Subcutaneous adipose tissue (tissue), 4 donors: Measurements from ENCODE around the gene CMC2. TPM values are rescaled to one million over a fixed set of nuclear protein-coding genes. Genes with fewer than 3 reads are reported as not detected.

ENCODE experiments used
- total RNA-seq, 4 donors: library from RNA; depleted of rRNA; stranded (reverse); fragments of >200 nt; gene quantifications; one replicate each; pipeline ENCODE4 v1.1.0, GENCODE V29; 2016
- TF ChIP-seq, protein P1 (sequence below): fragments of 450-650 bp; IDR thresholded peaks from one replicate; pipeline ENCODE4 v1.5.1; 2016; ENCODE audit warnings: low read depth, mild to moderate bottlenecking, control low read depth, antibody characterized with exemption, moderate library complexity

The CMC2 gene
- total RNA-seq, 4 donors from 2014 or later: 26.2 to 46.9 (median 36.3) TPM

DNA sequence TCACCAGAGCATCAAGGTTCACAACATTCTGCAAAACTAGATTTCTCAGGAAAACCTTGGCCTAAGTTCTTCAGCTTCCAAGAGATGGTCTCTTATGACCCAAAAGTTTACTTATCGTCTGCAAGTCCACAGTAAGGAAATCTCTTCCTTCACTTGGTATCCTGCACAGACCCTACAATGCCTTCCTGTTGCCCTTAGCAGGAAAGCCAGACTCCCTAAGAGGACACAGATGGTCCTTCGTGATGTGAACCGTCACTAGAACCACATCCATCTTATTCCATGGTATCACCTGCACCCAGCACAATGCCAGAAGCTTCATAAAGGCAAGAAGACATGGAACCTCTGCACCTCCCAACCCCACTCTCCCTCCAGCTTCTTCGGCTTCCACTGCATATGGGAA lies 34.1 kb downstream of the CMC2 start:
- TF ChIP-seq, protein P1, sequence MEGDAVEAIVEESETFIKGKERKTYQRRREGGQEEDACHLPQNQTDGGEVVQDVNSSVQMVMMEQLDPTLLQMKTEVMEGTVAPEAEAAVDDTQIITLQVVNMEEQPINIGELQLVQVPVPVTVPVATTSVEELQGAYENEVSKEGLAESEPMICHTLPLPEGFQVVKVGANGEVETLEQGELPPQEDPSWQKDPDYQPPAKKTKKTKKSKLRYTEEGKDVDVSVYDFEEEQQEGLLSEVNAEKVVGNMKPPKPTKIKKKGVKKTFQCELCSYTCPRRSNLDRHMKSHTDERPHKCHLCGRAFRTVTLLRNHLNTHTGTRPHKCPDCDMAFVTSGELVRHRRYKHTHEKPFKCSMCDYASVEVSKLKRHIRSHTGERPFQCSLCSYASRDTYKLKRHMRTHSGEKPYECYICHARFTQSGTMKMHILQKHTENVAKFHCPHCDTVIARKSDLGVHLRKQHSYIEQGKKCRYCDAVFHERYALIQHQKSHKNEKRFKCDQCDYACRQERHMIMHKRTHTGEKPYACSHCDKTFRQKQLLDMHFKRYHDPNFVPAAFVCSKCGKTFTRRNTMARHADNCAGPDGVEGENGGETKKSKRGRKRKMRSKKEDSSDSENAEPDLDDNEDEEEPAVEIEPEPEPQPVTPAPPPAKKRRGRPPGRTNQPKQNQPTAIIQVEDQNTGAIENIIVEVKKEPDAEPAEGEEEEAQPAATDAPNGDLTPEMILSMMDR: no peak

DNA sequence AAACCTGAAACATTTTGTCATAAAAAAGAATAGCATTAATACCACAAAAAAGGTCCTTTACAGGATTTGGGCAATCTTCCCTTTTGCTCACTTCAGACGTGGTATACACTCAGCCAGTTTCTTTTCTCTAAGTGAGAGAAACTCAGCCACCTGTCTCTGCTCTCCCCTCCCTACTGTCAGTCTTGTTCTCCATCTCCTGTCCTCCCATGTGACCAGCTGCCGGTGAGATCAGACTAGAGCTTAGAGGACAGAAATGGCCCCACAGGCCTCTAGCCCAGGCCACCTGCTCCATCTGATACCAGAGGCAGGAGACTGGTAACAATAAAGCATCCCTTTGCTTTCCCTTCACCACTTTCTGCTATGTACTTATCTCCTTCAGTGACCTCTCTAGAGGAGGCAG lies 34.9 kb downstream of the CMC2 start:
- TF ChIP-seq, protein P1: no peak

DNA sequence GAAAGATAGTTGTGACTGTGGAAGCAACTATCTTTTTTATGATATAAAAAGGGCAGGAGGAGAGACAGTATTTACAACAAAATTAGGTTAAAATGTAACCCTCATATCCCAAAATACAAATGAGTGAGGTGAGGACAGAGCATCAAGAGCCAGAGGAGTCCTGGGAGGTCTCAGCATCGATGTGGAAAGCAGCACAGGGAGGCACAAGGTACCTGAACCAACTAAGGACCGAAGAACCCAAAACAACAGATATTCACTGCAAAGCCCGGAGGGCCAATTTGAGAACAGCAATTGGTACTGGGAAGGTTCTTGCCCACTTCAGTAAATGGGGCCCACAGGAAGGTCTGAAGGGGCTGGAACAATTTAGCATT lies 37.6 kb downstream of the CMC2 start:
- TF ChIP-seq, protein P1: no peak

DNA sequence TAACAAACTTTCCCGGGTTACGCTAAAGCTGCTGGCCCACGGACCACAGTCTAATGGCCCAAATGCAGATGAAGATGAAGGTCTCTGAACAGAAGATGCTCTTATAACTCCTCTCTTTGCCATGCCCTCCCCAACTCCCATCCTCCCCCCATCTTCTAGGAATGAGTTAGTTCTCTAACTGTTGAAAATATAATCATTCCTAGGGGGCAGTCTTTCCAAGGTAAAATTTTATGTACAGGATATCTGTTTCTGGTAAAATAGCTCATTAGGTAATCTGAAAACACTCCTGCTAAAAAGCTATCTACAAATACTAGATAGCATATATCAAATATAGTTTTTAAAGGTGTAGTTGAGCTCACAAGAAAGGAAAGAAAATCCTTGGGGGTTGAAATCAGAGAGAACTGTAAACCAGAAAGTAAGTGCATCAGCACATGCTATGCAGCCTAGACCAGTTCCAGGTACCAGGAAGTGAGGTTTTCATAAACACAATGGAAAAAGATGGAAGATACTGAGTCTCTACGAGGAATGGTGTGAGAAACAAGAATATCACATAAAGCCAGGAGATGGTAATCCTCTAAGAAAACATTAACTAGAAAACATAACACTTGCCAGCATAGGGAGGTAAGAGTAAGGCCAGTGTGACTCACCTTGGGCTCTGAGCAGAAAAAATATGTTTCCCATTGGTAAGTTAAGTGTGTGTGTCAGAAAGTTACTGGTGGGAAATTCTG lies 38.1 kb downstream of the CMC2 start:
- TF ChIP-seq, protein P1: no peak

DNA sequence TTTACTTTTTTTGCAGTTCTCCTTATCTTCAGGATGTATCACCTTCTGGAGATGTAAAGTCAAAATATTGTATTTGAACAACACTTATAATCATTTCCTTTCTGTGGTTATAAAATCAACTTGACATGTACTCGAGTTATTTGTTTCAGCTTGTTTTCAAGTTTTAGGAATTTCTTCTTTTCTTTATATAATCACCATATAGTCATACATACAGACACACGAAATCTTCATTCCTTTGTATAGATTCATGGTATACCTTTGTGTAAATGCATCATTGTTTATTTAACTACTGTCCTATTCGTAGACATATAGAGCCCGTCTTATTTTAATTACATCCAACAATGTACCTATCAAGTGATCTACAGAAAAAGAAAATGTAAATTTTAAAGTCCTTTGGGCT lies 40.1 kb downstream of the CMC2 start:
- TF ChIP-seq, protein P1: no peak

DNA sequence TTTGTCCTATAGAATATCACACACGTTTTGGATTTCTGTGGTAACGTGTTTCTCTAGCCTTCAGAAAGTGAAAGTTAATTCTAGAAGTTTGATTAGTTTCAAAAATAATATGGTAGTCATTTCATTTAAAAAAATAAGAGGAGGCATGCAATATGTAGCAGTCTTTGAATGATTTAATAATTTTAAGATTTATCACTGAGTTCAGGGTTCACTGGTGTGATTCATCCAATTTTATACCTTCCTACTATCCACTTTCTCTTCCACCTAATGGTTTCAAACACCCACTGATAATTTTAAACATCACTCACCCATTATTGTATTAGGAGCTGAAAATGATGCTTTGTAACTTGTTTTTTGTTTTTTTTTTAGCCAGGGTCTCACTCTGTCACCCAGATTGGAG lies 42.3 kb downstream of the CMC2 start:
- TF ChIP-seq, protein P1: no peak

DNA sequence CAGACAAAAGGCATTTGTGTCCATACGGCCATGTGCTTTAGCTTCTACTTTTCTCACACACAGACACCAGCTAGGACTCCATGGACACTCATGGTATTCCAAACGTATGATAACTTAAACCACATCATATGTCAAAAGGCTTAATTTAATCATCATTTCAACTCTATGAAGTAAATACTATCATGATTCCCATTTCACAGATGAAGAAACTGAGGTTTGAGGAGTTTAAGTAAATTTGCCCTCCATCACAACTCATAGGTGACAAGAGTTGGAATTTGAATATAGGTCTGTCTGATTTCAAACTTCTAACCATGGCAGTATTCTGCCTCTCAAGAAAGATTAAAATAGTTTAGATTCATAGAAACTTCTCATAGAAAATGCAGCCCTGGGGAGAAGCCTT lies 43.8 kb downstream of the CMC2 start:
- TF ChIP-seq, protein P1: no peak
